SIG-M5 treated with dmso at 0.1 percent for 504 hours (cell line): ENCODE data around the gene PCDHGA1.
A peak's percentile ranks its signal among the peaks of the same experiment; 100 is the strongest.
"Not testable (repeated sequence)": the region's sequence is repeated elsewhere in the genome, so short reads cannot be mapped to it uniquely, and the experiment has no call there.

Experiments used
- DNase-seq: peaks from one replicate; lab custom pipeline; 2025; ENCODE audit not compliant: unreplicated experiment; lab: John Stamatoyannopoulos, UW

PCDHGA1 gene

GRCh38 chr5:141409598-141410306 is 79.4 kb downstream of the PCDHGA1 start:
- no peak for DNase-seq

GRCh38 chr5:141411575-141411974 is 81.3 kb downstream of the PCDHGA1 start:
- no peak for DNase-seq

- peak; percentile 87 for DNase-seq
Measured at GRCh38 chr5:141412854-141413539, 82.7 kb downstream of the PCDHGA1 start, which contains the start of gene PCDHGA10. PCDHGA10 (plus strand) TSS chr5:141412987; CDS start chr5:141413176, 189 bp downstream.

- DNase-seq: no peak
Measured at GRCh38 chr5:141413540-141414069, 83.3 kb downstream of the PCDHGA1 start.

- DNase-seq: not testable (repeated sequence)
Measured at GRCh38 chr5:141414548-141415274, 84.4 kb downstream of the PCDHGA1 start.

GRCh38 chr5:141415275-141415618 is 84.9 kb downstream of the PCDHGA1 start:
- not testable (repeated sequence) for DNase-seq

- peak; percentile 13 for DNase-seq
Measured at GRCh38 chr5:141417494-141418172, 87.3 kb downstream of the PCDHGA1 start, which contains the start of gene PCDHGB7. PCDHGB7 (plus strand) TSS chr5:141417677; CDS start chr5:141417860, 183 bp downstream.

- no peak for DNase-seq
Measured at GRCh38 chr5:141419074-141419880, 89.0 kb downstream of the PCDHGA1 start.

- no peak for DNase-seq
Measured at GRCh38 chr5:141420855-141421488, 90.7 kb downstream of the PCDHGA1 start, which contains the start of gene PCDHGA11. PCDHGA11 (plus strand) TSS chr5:141421051; CDS start chr5:141421228, 177 bp downstream.

GRCh38 chr5:141421489-141421855 is 91.2 kb downstream of the PCDHGA1 start:
- no peak for DNase-seq

GRCh38 chr5:141422742-141423291 is 92.5 kb downstream of the PCDHGA1 start:
- no peak for DNase-seq

- DNase-seq: no peak
Measured at GRCh38 chr5:141427783-141428426, 97.6 kb downstream of the PCDHGA1 start.

- peak; percentile 7 for DNase-seq
Measured at GRCh38 chr5:141430332-141431113, 100.2 kb downstream of the PCDHGA1 start, which contains the start of gene PCDHGA12. PCDHGA12 (plus strand) TSS chr5:141430507; CDS start chr5:141430760, 253 bp downstream.

- DNase-seq: no peak
Measured at GRCh38 chr5:141431286-141431685, 101.0 kb downstream of the PCDHGA1 start.

GRCh38 chr5:141432308-141432707 is 102.0 kb downstream of the PCDHGA1 start:
- not testable (repeated sequence) for DNase-seq

- DNase-seq: not testable (repeated sequence)
Measured at GRCh38 chr5:141432726-141433125, 102.4 kb downstream of the PCDHGA1 start.

- no peak for DNase-seq
Measured at GRCh38 chr5:141434006-141434405, 103.7 kb downstream of the PCDHGA1 start.

GRCh38 chr5:141437221-141437620 is 106.9 kb downstream of the PCDHGA1 start:
- DNase-seq: no peak
